SU-DHL-6 (cell line): ENCODE measurements around the gene KIAA0825.

Experiments
- H2AFZ ChIP-seq: fragments of 200-600 bp; sonication (generic); 2 replicates; pipeline ENCODE4 v1.6.1; 2014; ENCODE audit warnings: low read depth, mild to moderate bottlenecking, moderate library complexity, mixed read lengths, antibody characterized with exemption, low read length; ENCODE audit not compliant: severe bottlenecking
- H3F3A ChIP-seq: fragments of 200-600 bp; shearing (Covaris generic); 2 replicates; pipeline ENCODE4 v1.6.0; 2016; ENCODE audit warnings: antibody characterized with exemption, mild to moderate bottlenecking; ENCODE audit not compliant: insufficient read depth
- H3K27ac ChIP-seq: fragments of 200-600 bp; sonication (generic); 2 replicates; pipeline ENCODE4 v1.5.1; 2016; ENCODE audit warnings: low read depth, mild to moderate bottlenecking, low read length, moderate library complexity, mixed read lengths
- H3K27me3 ChIP-seq: fragments of 200-600 bp; sonication (generic), shearing (Covaris generic); 2 replicates; pipeline ENCODE4 v1.6.0; 2014; ENCODE audit warnings: mild to moderate bottlenecking, low read length
- H3K36me3 ChIP-seq: fragments of 200-600 bp; sonication (generic); 2 replicates; pipeline ENCODE4 v1.6.1; 2014; ENCODE audit warnings: mild to moderate bottlenecking, low read length, mixed read lengths
- H3K4me2 ChIP-seq: fragments of 300-600, 200-600 bp; shearing (Covaris generic), sonication (generic); 2 replicates; pipeline ENCODE4 v1.6.0; 2014; ENCODE audit warnings: low read length, low read depth, mild to moderate bottlenecking; ENCODE audit not compliant: poor library complexity, severe bottlenecking
- H3K4me3 ChIP-seq: fragments of 200-600 bp; sonication (generic); 2 replicates; pipeline ENCODE4 v1.5.1; 2014; ENCODE audit warnings: antibody characterized with exemption, low read length, mild to moderate bottlenecking, mixed read lengths; ENCODE audit not compliant: insufficient read depth, poor library complexity, severe bottlenecking
- H3K79me2 ChIP-seq: fragments of 200-600 bp; sonication (generic); 2 replicates; pipeline ENCODE4 v1.6.1; 2014; ENCODE audit warnings: mild to moderate bottlenecking, low read length, moderate library complexity; ENCODE audit not compliant: insufficient read depth
- H3K9ac ChIP-seq: fragments of 200-600 bp; sonication (generic); 2 replicates; pipeline ENCODE4 v1.7.0; 2014; ENCODE audit warnings: mild to moderate bottlenecking, low read length
- H3K9me2 ChIP-seq: fragments of 200-600 bp; sonication (generic); replicated peaks from 2 replicates; pipeline ENCODE4 v1.6.1; 2014; ENCODE audit warnings: low read length; ENCODE audit not compliant: insufficient read depth
- H3K9me3 ChIP-seq: fragments of 200-600 bp; sonication (generic); 2 replicates; pipeline ENCODE4 v1.6.1; 2014; ENCODE audit warnings: low read length, mixed read lengths; ENCODE audit not compliant: insufficient read depth
- H4K20me1 ChIP-seq: fragments of 200-600 bp; sonication (generic); 2 replicates; pipeline ENCODE4 v1.6.1; 2014; ENCODE audit warnings: low read depth, mild to moderate bottlenecking, antibody characterized with exemption, low read length, moderate library complexity, mixed read lengths
- EZH2phosphoT487 ChIP-seq: fragments of 200-600 bp; sonication (generic), shearing (Covaris generic); conservative IDR thresholded peaks from 2 replicates; pipeline ENCODE4 v1.6.1; 2018; ENCODE audit warnings: mild to moderate bottlenecking, antibody characterized with exemption, low read length, moderate library complexity, mixed read lengths
- TF ChIP-seq, protein P1 (sequence below): fragments of 200-600 bp; sonication (generic); IDR thresholded peaks from one replicate; pipeline ENCODE4 v1.5.1; 2017; ENCODE audit warnings: antibody characterized with exemption, mild to moderate bottlenecking, low read length, moderate library complexity; ENCODE audit not compliant: insufficient read depth, poor library complexity, severe bottlenecking

KIAA0825 gene

DNA sequence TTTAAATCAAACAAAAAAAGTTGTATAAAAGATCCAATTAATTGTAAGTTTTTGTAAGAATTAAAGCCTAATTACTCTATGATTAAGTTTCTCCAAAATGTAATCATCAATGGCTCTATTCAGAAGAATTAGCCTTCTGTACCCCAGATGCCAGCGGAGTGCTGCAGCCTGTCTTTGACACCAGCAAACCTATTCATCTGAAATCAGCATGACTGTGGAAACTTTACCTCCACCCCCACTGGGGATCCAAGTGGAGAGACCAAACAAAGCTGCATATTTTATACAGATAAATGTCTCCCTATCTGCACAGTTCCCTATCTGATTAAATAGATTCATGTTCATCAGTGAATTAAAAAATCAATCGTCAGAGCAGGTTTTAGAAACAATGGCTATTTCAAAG is 426.8 kb downstream of the KIAA0825 start:
- H3K27ac ChIP-seq = no peak overlapping the region
- H3K79me2 ChIP-seq = no peaks in the 10 kb centered on the region
- H3K4me2 ChIP-seq = no peak overlapping the region
- no peaks in the 10 kb centered on the region for H3K27me3 ChIP-seq
- no peak overlapping the region for H3K9ac ChIP-seq
- no peaks in the 10 kb centered on the region for H3K36me3 ChIP-seq
- H2AFZ ChIP-seq = no peak overlapping the region
- H3K9me3 ChIP-seq = no peaks in the 10 kb centered on the region
- no peaks in the 10 kb centered on the region for H4K20me1 ChIP-seq
- TF ChIP-seq, protein P1, sequence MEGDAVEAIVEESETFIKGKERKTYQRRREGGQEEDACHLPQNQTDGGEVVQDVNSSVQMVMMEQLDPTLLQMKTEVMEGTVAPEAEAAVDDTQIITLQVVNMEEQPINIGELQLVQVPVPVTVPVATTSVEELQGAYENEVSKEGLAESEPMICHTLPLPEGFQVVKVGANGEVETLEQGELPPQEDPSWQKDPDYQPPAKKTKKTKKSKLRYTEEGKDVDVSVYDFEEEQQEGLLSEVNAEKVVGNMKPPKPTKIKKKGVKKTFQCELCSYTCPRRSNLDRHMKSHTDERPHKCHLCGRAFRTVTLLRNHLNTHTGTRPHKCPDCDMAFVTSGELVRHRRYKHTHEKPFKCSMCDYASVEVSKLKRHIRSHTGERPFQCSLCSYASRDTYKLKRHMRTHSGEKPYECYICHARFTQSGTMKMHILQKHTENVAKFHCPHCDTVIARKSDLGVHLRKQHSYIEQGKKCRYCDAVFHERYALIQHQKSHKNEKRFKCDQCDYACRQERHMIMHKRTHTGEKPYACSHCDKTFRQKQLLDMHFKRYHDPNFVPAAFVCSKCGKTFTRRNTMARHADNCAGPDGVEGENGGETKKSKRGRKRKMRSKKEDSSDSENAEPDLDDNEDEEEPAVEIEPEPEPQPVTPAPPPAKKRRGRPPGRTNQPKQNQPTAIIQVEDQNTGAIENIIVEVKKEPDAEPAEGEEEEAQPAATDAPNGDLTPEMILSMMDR = no peak
- TF ChIP-seq EZH2phosphoT487 = no peak
- no peaks in the 10 kb centered on the region for H3K9me2 ChIP-seq
- H3F3A ChIP-seq = no peaks in the 10 kb centered on the region
- no peak overlapping the region for H3K4me3 ChIP-seq

DNA sequence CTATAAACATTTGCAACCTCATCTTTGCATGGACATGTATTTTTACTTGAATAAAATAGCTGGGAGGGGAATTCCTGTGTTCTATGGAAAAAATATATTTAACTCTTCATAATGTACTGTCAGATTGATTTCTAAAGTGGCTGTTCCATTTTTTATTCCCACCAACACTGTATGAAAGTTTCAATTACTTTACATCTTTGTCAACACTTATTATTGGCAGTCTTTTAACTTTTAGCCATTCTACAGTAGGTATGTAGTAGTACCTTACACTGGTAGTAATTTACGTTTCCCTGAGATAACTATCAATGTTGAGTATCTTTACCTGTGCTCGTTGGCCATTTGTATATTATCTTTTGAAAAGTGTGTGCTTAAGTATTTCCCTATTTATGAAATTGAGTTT is 429.7 kb downstream of the KIAA0825 start:
- no peaks in the 10 kb centered on the region for H3K79me2 ChIP-seq
- no peaks in the 10 kb centered on the region for H3K9me2 ChIP-seq
- H3K9me3 ChIP-seq = no peaks in the 10 kb centered on the region
- H3K4me3 ChIP-seq = no peak overlapping the region
- TF ChIP-seq EZH2phosphoT487 = no peak
- TF ChIP-seq, protein P1 = no peak
- H3K9ac ChIP-seq = no peak overlapping the region
- no peak overlapping the region for H3K4me2 ChIP-seq
- no peak overlapping the region for H2AFZ ChIP-seq
- no peaks in the 10 kb centered on the region for H3K27me3 ChIP-seq
- no peak overlapping the region for H3K27ac ChIP-seq
- no peaks in the 10 kb centered on the region for H4K20me1 ChIP-seq
- H3F3A ChIP-seq = no peaks in the 10 kb centered on the region
- H3K36me3 ChIP-seq = no peaks in the 10 kb centered on the region

DNA sequence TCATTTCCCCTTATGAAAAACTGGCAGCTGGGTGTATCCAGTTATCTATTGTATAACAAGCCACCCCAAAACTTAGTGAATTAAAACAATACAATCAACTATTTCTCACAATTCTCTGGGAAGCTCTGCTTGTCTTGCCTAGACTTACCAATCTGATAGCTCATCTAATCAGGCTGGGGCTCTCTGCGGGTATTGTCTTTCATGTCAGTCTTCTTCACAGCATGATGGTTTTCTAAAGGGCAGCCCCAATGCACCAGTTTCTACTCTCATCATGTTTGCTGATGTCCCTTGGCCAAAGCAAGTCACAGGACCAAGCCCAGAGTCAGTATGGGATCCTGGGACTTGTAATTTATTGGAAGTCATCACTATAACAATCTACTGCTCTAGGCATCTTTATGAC is 433.5 kb downstream of the KIAA0825 start:
- Histone ChIP-seq H3K79me2 (no peaks in the 10 kb centered on the region), H3K4me2 (no peak overlapping the region), H2AFZ (no peak overlapping the region), H3K9me3 (no peaks in the 10 kb centered on the region), H3K27ac (no peak overlapping the region), H3K9me2 (no peaks in the 10 kb centered on the region), H3K36me3 (no peaks in the 10 kb centered on the region), H3F3A (no peaks in the 10 kb centered on the region), H3K27me3 (no peaks in the 10 kb centered on the region), H3K9ac (no peak overlapping the region), H3K4me3 (no peak overlapping the region), H4K20me1 (no peaks in the 10 kb centered on the region)
- TF ChIP-seq, protein P1 = no peak
- no peak for TF ChIP-seq EZH2phosphoT487
